Panc1 (cell line): ENCODE data around the gene MPP3.

Experiments
- POLR2AphosphoS5 ChIP-seq: IDR thresholded peaks from 2 replicates; pipeline ENCODE4 v1.6.1; 2012; ENCODE audit warnings: mild to moderate bottlenecking, low read depth, low read length, moderate library complexity
- SIN3A ChIP-seq: IDR thresholded peaks from 2 replicates; pipeline ENCODE4 v1.6.1; 2012; ENCODE audit warnings: low read depth, mild to moderate bottlenecking, low read length, moderate library complexity, borderline replicate concordance; ENCODE audit not compliant: insufficient read depth

DNA sequence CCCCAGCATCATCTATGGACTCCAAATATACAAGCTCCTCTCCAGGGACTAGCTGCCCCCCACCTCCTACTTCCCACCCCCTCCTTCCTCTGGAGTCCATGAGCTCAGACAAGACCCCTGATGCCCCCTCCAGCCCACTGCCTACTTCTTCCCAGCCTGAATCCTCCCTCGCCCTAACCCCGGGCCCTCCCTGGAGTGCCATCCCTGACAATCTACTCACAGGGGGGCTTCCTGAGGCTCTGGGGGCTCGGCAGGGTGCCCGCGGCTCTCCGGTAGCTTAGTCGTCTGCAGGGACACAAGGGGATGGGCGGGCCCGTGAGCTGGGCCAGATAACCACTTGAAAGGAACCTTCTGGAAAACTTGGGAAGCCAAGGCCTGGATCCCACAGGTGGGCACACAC, 15.1 kb downstream of the MPP3 start:
- no peak for TF ChIP-seq POLR2AphosphoS5
- TF ChIP-seq SIN3A, result no peak
